GM23338 (cell line): ENCODE data around the gene SCN2B. TPM values are rescaled to one million over a fixed set of nuclear protein-coding genes. Genes with fewer than 3 reads are reported as not detected.

Experiments used
- JUNB ChIP-seq: IDR thresholded peaks from one replicate; pipeline ENCODE4 v1.6.1; 2016; ENCODE audit warnings: antibody characterized with exemption; ENCODE audit not compliant: unreplicated experiment
- POLR2AphosphoS5 ChIP-seq: IDR thresholded peaks from 2 replicates; pipeline ENCODE4 v1.6.1; 2016; ENCODE audit warnings: antibody characterized with exemption, low read depth
- ZNF331 ChIP-seq: fragments of 250-450 bp; sonication (Bioruptor Pico); IDR thresholded peaks from 2 replicates; pipeline ENCODE4 v1.5.0; 2020; ENCODE audit warnings: low read depth, mild to moderate bottlenecking, moderate library complexity
- polyA plus RNA-seq: library from polyadenylated mRNA; unstranded; fragments of >200 nt; fragmentation: Nextera tagmentation; extraction: Ambion mirVana; gene quantifications from 2 replicates; pipeline ENCODE4 v1.2.1, GENCODE V29; 2016
- total RNA-seq: library from RNA; depleted of rRNA; stranded (reverse); fragments of >200 nt; shearing (Covaris generic); gene quantifications from 2 replicates; pipeline ENCODE4 v1.2.3, GENCODE V29; 2014
- TF ChIP-seq, protein P1 (sequence below): fragments of 250-450 bp; sonication (Bioruptor Pico); IDR thresholded peaks from 2 replicates; pipeline ENCODE4 v1.5.0; 2020; ENCODE audit warnings: mild to moderate bottlenecking, moderate library complexity
- TF ChIP-seq, protein P2 (sequence below): IDR thresholded peaks from one replicate; pipeline ENCODE4 v1.6.1; 2018; ENCODE audit warnings: antibody characterized with exemption; ENCODE audit not compliant: unreplicated experiment
- TF ChIP-seq, protein P3 (sequence below), 2 experiments: fragments of 200-600 bp in 1 of 2; sonication (generic) in 1 of 2; conservative IDR thresholded peaks; 2 replicates each; pipeline versions ENCODE4 v1.5.1 to v1.6.1; 2016 to 2017; ENCODE audit warnings: antibody characterized with exemption in 2 of 2, low read depth in 2 of 2, mild to moderate bottlenecking in 2 of 2, moderate library complexity in 1 of 2

Gene SCN2B
- total and polyA plus RNA-seq, 2 experiments from 2014 or later: 0.03 TPM; not detected in 1

DNA sequence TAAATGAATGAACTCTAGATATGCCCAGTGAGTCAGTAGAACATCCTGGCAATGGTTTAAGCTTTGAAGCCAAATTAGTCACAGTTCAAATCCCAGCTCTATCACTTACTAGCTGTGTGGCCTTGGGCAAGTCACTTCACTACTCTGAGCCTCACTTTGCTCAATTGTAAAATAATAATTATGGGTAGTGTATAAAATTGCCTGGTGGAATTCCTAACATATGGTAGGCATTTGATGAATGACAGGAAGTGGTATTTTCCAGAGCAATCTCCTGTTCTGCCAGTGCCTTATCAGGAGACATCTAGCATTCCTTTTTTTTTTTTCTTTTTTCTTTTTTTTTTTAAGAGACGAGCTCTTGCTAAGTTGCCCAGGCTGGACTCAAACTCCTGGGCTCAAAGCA lies 36.9 kb downstream of the SCN2B start (continued):
- TF ChIP-seq, protein P1, sequence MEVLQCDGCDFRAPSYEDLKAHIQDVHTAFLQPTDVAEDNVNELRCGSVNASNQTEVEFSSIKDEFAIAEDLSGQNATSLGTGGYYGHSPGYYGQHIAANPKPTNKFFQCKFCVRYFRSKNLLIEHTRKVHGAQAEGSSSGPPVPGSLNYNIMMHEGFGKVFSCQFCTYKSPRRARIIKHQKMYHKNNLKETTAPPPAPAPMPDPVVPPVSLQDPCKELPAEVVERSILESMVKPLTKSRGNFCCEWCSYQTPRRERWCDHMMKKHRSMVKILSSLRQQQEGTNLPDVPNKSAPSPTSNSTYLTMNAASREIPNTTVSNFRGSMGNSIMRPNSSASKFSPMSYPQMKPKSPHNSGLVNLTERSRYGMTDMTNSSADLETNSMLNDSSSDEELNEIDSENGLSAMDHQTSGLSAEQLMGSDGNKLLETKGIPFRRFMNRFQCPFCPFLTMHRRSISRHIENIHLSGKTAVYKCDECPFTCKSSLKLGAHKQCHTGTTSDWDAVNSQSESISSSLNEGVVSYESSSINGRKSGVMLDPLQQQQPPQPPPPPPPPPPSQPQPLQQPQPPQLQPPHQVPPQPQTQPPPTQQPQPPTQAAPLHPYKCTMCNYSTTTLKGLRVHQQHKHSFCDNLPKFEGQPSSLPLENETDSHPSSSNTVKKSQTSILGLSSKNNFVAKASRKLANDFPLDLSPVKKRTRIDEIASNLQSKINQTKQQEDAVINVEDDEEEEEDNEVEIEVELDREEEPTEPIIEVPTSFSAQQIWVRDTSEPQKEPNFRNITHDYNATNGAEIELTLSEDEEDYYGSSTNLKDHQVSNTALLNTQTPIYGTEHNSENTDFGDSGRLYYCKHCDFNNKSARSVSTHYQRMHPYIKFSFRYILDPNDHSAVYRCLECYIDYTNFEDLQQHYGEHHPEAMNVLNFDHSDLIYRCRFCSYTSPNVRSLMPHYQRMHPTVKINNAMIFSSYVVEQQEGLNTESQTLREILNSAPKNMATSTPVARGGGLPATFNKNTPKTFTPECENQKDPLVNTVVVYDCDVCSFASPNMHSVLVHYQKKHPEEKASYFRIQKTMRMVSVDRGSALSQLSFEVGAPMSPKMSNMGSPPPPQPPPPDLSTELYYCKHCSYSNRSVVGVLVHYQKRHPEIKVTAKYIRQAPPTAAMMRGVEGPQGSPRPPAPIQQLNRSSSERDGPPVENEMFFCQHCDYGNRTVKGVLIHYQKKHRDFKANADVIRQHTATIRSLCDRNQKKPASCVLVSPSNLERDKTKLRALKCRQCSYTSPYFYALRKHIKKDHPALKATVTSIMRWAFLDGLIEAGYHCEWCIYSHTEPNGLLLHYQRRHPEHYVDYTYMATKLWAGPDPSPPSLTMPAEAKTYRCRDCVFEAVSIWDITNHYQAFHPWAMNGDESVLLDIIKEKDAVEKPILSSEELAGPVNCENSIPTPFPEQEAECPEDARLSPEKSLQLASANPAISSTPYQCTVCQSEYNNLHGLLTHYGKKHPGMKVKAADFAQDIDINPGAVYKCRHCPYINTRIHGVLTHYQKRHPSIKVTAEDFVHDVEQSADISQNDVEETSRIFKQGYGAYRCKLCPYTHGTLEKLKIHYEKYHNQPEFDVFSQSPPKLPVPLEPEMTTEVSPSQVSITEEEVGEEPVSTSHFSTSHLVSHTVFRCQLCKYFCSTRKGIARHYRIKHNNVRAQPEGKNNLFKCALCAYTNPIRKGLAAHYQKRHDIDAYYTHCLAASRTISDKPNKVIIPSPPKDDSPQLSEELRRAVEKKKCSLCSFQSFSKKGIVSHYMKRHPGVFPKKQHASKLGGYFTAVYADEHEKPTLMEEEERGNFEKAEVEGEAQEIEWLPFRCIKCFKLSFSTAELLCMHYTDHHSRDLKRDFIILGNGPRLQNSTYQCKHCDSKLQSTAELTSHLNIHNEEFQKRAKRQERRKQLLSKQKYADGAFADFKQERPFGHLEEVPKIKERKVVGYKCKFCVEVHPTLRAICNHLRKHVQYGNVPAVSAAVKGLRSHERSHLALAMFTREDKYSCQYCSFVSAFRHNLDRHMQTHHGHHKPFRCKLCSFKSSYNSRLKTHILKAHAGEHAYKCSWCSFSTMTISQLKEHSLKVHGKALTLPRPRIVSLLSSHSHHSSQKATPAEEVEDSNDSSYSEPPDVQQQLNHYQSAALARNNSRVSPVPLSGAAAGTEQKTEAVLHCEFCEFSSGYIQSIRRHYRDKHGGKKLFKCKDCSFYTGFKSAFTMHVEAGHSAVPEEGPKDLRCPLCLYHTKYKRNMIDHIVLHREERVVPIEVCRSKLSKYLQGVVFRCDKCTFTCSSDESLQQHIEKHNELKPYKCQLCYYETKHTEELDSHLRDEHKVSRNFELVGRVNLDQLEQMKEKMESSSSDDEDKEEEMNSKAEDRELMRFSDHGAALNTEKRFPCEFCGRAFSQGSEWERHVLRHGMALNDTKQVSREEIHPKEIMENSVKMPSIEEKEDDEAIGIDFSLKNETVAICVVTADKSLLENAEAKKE: no peak
- TF ChIP-seq, protein P2, sequence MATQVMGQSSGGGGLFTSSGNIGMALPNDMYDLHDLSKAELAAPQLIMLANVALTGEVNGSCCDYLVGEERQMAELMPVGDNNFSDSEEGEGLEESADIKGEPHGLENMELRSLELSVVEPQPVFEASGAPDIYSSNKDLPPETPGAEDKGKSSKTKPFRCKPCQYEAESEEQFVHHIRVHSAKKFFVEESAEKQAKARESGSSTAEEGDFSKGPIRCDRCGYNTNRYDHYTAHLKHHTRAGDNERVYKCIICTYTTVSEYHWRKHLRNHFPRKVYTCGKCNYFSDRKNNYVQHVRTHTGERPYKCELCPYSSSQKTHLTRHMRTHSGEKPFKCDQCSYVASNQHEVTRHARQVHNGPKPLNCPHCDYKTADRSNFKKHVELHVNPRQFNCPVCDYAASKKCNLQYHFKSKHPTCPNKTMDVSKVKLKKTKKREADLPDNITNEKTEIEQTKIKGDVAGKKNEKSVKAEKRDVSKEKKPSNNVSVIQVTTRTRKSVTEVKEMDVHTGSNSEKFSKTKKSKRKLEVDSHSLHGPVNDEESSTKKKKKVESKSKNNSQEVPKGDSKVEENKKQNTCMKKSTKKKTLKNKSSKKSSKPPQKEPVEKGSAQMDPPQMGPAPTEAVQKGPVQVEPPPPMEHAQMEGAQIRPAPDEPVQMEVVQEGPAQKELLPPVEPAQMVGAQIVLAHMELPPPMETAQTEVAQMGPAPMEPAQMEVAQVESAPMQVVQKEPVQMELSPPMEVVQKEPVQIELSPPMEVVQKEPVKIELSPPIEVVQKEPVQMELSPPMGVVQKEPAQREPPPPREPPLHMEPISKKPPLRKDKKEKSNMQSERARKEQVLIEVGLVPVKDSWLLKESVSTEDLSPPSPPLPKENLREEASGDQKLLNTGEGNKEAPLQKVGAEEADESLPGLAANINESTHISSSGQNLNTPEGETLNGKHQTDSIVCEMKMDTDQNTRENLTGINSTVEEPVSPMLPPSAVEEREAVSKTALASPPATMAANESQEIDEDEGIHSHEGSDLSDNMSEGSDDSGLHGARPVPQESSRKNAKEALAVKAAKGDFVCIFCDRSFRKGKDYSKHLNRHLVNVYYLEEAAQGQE: no peak
- TF ChIP-seq, protein P3, sequence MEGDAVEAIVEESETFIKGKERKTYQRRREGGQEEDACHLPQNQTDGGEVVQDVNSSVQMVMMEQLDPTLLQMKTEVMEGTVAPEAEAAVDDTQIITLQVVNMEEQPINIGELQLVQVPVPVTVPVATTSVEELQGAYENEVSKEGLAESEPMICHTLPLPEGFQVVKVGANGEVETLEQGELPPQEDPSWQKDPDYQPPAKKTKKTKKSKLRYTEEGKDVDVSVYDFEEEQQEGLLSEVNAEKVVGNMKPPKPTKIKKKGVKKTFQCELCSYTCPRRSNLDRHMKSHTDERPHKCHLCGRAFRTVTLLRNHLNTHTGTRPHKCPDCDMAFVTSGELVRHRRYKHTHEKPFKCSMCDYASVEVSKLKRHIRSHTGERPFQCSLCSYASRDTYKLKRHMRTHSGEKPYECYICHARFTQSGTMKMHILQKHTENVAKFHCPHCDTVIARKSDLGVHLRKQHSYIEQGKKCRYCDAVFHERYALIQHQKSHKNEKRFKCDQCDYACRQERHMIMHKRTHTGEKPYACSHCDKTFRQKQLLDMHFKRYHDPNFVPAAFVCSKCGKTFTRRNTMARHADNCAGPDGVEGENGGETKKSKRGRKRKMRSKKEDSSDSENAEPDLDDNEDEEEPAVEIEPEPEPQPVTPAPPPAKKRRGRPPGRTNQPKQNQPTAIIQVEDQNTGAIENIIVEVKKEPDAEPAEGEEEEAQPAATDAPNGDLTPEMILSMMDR (conservative IDR thresholded peaks at IDR 0.05; ENCODE audit: low read depth in 2 of 2): no peak
- TF ChIP-seq ZNF331 (CRISPR knock-in tag): no peak
- TF ChIP-seq JUNB: no peak
- no peak for TF ChIP-seq POLR2AphosphoS5
